ENCODE measurements around the gene ATP8B4.

DNA sequence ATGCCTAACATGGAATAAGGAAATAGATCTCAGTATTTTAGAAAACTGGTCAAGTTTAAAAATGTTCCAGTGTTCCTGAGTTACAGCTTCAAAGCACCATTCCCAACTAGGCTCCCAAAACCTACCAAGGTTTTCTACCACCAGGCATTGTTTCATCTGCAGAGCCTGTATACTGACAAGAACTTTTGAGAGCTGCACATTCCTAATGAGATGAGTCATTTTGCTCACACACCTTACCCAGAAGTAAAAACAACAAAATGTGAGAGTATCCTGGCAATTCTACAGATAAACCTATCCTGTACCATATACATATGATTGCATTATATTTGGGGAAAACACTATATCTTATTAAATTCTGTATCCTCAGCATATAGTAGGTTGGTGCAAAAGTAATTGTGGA lies 90.7 kb downstream of the ATP8B4 start:
- TF ChIP-seq POLR2A (IDR thresholded peaks at IDR 0.05; ENCODE audit: low read length) (no peak), GATA1 (IDR thresholded peaks at IDR 0.05; ENCODE audit: low read depth, low read length) (no peak)

Measured in erythroblast (primary cell).